GM12875 (cell line): ENCODE data around the gene EMC7.

Source experiments
- H3K4me3 ChIP-seq: one replicate; pipeline ENCODE4 v1.5.1; 2011; ENCODE audit warnings: low read depth, low read length, control low read depth
- TF ChIP-seq, protein P1 (sequence below): IDR thresholded peaks from 2 replicates; pipeline ENCODE4 v1.5.1; 2011; ENCODE audit warnings: low read depth, mild to moderate bottlenecking, control low read depth, inconsistent platforms, low read length, moderate library complexity, borderline replicate concordance; ENCODE audit not compliant: insufficient read depth

Gene EMC7

DNA sequence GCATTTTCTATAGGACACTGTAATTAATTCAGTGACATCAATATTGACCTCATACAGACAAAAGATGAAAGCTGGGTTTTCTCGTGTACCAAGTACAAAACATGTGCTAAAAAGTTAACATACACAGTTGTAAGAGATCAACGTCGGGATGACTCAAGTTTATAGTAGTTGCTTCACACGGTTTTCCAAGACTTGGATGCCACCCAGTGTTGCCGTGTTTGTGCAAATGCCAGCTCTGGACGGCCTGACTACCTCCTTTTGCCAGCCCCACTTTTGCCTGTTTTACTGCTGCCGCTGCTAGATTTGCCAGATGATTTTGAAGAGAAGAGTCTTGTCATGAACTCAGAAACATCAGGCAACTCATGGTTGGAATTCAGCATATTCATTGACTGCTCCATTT, 17.6 kb downstream of the EMC7 start:
- TF ChIP-seq, protein P1, sequence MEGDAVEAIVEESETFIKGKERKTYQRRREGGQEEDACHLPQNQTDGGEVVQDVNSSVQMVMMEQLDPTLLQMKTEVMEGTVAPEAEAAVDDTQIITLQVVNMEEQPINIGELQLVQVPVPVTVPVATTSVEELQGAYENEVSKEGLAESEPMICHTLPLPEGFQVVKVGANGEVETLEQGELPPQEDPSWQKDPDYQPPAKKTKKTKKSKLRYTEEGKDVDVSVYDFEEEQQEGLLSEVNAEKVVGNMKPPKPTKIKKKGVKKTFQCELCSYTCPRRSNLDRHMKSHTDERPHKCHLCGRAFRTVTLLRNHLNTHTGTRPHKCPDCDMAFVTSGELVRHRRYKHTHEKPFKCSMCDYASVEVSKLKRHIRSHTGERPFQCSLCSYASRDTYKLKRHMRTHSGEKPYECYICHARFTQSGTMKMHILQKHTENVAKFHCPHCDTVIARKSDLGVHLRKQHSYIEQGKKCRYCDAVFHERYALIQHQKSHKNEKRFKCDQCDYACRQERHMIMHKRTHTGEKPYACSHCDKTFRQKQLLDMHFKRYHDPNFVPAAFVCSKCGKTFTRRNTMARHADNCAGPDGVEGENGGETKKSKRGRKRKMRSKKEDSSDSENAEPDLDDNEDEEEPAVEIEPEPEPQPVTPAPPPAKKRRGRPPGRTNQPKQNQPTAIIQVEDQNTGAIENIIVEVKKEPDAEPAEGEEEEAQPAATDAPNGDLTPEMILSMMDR = no peak
- H3K4me3 ChIP-seq = no peak overlapping the region

DNA sequence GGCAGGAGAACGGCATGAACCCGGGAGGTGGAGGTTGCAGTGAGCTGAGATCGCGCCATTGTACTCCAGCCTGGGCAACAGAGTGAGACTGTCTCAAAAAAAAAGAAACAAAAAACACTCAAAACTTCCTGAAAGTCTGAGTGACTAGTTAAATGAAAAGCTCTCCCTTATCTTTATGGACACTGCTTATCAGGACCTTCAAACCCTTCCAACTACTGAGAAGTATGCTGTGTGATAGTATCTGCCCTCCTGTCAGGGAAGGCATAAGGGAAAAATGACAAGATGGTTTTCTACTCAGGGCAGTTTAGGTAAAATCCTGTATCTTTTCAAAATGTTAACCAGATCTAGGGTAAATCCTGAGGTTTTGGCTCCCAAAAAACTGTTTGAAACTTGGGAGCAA, 21.8 kb downstream of the EMC7 start:
- H3K4me3 ChIP-seq = no peak overlapping the region
- TF ChIP-seq, protein P1 = no peak

- H3K4me3 ChIP-seq = no peak overlapping the region
- TF ChIP-seq, protein P1 = no peak
These were observed 22.8 kb downstream of the EMC7 start for GRCh38 chr15:34078900-34079299.

GRCh38 chr15:34076785-34077184, 24.9 kb downstream of the EMC7 start:
- TF ChIP-seq, protein P1 = no peak

DNA sequence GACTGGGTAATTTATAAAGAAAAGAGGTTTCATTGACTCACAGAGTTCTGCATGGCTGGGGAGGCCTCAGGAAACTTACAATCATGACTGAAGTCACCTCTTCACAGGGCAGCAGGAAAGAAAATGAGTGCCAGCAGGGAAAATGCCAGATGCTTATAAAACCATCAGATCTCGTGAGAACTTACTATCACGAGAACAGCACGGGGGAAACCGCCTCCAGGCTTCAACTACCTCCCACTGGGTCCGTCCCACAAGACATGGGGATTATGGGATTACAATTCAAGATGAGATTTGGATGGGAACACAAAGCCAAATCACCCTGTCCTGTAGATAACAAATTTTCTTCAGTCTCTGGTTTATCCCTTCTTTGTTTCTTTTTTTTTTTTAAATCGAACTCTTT, 31.7 kb downstream of the EMC7 start:
- TF ChIP-seq, protein P1 = no peak
- no peak overlapping the region for H3K4me3 ChIP-seq

More at GRCh38 chr15:34076785-34077184, 24.9 kb downstream of the EMC7 start:
- no peak overlapping the region for H3K4me3 ChIP-seq

- TF ChIP-seq, protein P1 = no peak
These were observed 35.7 kb downstream of the EMC7 start for GRCh38 chr15:34065941-34066340.

DNA sequence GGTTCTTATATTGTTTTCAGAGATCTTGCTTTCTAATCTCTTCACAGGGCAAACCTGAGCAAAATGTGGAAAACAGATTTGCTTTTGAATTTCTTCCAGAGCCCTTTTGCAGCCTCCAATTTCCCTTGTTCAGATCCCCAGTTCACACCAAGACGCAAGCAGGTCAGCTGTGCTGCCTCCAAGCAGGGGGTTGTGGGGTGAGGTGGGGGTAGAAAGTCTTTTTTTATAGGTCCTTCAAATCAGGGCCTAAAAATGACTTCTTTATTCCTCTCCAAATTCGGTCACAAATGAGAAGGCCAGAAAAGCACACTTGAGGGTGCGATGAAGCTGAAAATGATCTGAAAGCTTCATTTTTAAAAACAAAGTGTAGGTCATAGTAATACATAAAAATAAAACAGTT, 36.4 kb downstream of the EMC7 start:
- TF ChIP-seq, protein P1 = no peak
- no peak overlapping the region for H3K4me3 ChIP-seq

More at GRCh38 chr15:34065941-34066340, 35.7 kb downstream of the EMC7 start:
- H3K4me3 ChIP-seq = no peak overlapping the region
